ENCODE measurements around the gene TCFL5.

Gene TCFL5

GRCh38 chr20:62808211-62808865 is 53.3 kb downstream of the TCFL5 start:
- no peak for TF ChIP-seq ZFX (IDR thresholded peaks at IDR 0.05; ENCODE audit: borderline replicate concordance)
- TF ChIP-seq, protein P1, sequence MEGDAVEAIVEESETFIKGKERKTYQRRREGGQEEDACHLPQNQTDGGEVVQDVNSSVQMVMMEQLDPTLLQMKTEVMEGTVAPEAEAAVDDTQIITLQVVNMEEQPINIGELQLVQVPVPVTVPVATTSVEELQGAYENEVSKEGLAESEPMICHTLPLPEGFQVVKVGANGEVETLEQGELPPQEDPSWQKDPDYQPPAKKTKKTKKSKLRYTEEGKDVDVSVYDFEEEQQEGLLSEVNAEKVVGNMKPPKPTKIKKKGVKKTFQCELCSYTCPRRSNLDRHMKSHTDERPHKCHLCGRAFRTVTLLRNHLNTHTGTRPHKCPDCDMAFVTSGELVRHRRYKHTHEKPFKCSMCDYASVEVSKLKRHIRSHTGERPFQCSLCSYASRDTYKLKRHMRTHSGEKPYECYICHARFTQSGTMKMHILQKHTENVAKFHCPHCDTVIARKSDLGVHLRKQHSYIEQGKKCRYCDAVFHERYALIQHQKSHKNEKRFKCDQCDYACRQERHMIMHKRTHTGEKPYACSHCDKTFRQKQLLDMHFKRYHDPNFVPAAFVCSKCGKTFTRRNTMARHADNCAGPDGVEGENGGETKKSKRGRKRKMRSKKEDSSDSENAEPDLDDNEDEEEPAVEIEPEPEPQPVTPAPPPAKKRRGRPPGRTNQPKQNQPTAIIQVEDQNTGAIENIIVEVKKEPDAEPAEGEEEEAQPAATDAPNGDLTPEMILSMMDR (IDR thresholded peaks at IDR 0.05): peak; percentile 96
- no peak overlapping the region for H3K27ac ChIP-seq

GRCh38 chr20:62807444-62808210 is 54.0 kb downstream of the TCFL5 start:
- H3K27ac ChIP-seq: no peak overlapping the region
- TF ChIP-seq, protein P1 (IDR thresholded peaks at IDR 0.05): no peak

DNA sequence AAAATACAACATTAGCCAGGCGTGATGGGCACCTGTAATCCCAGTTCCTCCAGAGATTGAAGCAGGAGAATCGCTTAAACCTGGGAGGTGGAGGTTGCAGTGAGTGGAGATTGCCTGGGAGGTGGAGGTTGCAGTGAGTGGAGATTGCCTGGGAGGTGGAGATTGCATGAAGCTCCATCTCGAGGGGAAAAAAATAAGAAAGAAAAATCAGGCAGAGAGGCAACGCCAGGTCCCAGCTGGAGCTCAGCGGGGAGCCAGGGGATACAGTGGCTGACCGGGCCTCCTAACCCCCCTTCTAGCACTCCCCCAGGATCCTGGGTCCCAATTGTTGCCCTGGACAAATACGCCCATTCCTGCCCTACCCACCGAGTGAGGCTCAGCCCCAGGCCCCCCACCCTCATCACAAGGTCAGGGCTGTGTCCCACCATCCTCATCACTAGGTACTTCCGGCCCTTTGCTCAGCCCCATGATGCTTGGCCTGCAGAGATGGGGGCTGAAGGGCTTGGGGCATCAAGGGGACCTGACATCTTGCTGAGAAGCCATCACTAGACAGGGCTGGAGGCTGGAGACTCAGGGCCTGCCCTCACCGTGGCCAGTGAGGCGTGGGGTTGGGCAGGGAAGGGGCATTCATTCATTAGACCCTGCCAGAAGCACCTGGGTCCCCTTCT is 55.1 kb downstream of the TCFL5 start:
- TF ChIP-seq, protein P1 (IDR thresholded peaks at IDR 0.05): no peak
- no peak for TF ChIP-seq ZFX (IDR thresholded peaks at IDR 0.05; ENCODE audit: borderline replicate concordance)
- H3K27ac ChIP-seq: peak overlapping the region; percentile 52; the same call in 1 of the 2 replicates

DNA sequence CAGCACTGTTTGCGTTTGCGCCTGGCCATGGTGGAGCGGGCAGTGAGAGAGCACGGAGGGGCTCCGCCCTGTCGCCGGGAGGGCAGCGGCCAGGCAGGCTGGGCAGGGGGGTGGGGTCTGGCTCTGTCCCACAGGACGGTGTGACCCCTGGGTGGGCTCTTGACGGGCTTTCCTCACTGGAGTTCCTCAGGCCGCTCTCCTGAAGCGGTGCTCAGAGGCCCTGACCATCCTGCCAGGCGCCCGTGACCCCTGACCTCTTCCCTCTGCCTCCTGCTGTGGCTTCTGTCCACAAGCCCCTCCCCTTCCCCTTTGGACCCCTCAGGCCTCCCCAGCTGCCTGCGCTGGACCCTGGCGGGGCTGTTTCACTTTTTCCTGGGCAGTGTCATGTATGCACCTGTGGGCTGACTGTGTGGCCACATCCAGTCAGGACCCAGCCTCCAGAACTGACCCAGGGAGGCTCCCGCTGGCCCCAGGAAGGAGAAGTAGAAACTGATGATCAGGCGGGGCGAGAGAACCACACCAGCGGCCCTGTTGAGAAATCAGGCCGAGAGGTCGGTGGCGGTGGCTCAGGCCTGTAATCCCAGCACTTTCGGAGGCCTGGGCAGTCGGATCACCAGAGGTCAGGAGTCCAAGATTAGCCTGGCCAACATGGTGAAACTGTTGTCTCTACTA is 55.8 kb downstream of the TCFL5 start:
- H3K27ac ChIP-seq: peak overlapping the region; percentile 52
- TF ChIP-seq, protein P1 (IDR thresholded peaks at IDR 0.05): no peak
- TF ChIP-seq ZFX (IDR thresholded peaks at IDR 0.05; ENCODE audit: borderline replicate concordance): no peak

DNA sequence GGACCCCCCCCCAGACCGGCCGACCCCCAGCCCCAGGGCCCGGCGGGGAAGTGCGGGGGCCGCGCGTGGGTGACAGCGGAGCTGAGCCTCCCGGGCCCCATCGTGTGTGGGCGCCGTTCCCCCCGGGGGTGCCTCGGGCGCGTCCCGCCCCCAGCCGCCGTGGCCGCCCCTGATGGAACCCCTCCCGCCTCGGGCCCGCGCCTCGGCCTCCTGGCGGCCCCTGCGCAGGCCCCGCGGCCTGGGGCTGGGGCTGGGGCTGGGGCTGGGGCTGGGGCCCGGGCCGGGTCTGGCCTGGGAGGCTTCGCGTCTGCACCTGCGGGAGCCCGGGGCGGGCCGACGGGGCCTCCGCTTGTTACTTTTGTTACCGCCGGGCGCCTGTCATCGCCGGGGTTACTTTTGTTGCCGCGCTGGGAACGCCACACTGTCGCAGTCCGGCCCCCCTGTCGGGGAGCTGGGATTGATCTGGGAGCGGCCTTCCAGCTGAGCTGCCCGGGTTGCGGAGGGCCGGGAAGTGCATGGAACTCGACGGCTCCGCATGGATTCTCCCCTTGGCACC is 56.4 kb downstream of the TCFL5 start:
- TF ChIP-seq, protein P1 (IDR thresholded peaks at IDR 0.05): no peak
- TF ChIP-seq ZFX (IDR thresholded peaks at IDR 0.05; ENCODE audit: borderline replicate concordance): no peak
- H3K27ac ChIP-seq: peak overlapping the region; percentile 52

DNA sequence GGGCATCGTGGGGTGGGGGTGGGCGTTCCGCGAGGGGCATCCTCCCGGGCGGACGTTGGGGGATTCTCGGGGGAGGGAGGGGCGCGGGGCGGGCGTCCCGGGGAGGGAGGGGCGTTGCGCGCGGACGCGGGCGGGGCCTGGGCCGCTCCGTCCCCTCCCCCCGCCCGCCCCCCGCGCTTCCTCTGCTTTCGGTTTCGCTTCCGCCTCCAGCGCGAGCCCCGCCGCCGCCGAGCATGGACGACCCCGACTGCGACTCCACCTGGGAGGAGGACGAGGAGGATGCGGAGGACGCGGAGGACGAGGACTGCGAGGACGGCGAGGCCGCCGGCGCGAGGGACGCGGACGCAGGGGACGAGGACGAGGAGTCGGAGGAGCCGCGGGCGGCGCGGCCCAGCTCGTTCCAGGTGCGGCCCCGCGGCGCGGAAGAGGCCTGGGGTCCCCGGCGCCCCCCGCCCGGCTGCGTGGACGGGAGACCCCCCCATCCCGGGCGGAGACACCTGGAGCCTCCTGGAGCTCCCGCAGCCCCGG is 56.9 kb downstream of the TCFL5 start, which contains the start of gene OGFR:
Gene OGFR (plus strand): TSS at position 209 of the 528 bp plus-strand sequence. CDS start 25 bp downstream, at position 234.
- H3K27ac ChIP-seq: peak within 1 kb of the TSS; percentile 52
- TF ChIP-seq, protein P1 (IDR thresholded peaks at IDR 0.05): no peak
- TF ChIP-seq ZFX (IDR thresholded peaks at IDR 0.05; ENCODE audit: borderline replicate concordance): no peak
